HepG2 (cell line): Measurements from ENCODE around the gene MED28.

Experiments
- ATF2 ChIP-seq: sonication (generic); formaldehyde crosslinking; IDR thresholded peaks from 2 replicates; pipeline ENCODE4 v1.4.0; 2020; ENCODE audit warnings: missing genetic modification reagents
- BHLHE40 ChIP-seq: IDR thresholded peaks from 2 replicates; pipeline ENCODE4 v1.6.1; 2011; ENCODE audit warnings: low read length, improper control_type of control experiment
- CTCF ChIP-seq: sonication (generic); formaldehyde crosslinking; IDR thresholded peaks from 2 replicates; pipeline ENCODE4 v1.5.0; 2020; ENCODE audit warnings: mild to moderate bottlenecking, missing genetic modification reagents, moderate library complexity
- EZH2 ChIP-seq: conservative IDR thresholded peaks from 2 replicates; pipeline ENCODE4 v1.6.1; 2012; ENCODE audit warnings: mild to moderate bottlenecking, low read depth, low read length, moderate library complexity
- KDM5A ChIP-seq: fragments of 200-600 bp; sonication (generic); IDR thresholded peaks from 2 replicates; pipeline ENCODE4 v1.7.0; 2018; ENCODE audit warnings: antibody characterized with exemption, mild to moderate bottlenecking, low read length, borderline replicate concordance
- PLRG1 ChIP-seq: fragments of 450-650 bp; conservative IDR thresholded peaks from 2 replicates; pipeline ENCODE4 v1.6.1; 2016
- ZNF547 ChIP-seq: sonication (generic); formaldehyde crosslinking; IDR thresholded peaks from 2 replicates; pipeline ENCODE4 v1.5.1; 2020; ENCODE audit warnings: mild to moderate bottlenecking, missing genetic modification reagents

DNA sequence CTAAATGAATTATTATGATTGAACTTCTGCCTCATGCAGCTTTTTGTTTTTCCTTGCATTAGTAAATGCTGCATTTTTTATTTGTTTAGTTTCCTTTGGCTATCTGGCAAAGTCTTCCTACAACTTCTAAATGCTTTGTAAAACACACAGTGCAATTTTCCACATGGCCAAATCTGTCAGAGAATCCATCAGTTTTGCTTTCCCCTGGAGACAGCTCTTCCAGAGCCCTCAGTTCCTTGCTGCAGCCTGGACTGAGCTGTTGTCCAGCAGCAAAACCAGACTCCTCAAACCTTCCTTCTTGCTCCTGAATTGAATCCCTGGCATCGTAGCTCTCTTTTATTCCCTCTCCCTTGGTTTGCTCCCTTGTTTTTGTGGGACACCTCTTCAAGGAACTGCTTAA lies 42.6 kb downstream of the MED28 start:
- no peak for TF ChIP-seq CTCF (CRISPR knock-in tag)
- TF ChIP-seq BHLHE40, result no peak
- no peak for TF ChIP-seq PLRG1
- no peak for TF ChIP-seq ZNF547 (CRISPR knock-in tag)
- TF ChIP-seq ATF2, result no peak
- TF ChIP-seq EZH2, result no peak
- no peak for TF ChIP-seq KDM5A
